GM12864 (cell line): Measurements from ENCODE around the gene LAMB2.

Source experiments
- DNase-seq: peaks from one replicate; pipeline ENCODE4 v3.0.0-alpha.2; 2011; ENCODE audit warnings: low read depth
- H3K4me3 ChIP-seq: 2 replicates; pipeline ENCODE4 v1.5.1; 2011; ENCODE audit warnings: mild to moderate bottlenecking, low read depth, low read length, control low read depth
- CTCF ChIP-seq: IDR thresholded peaks from 2 replicates; pipeline ENCODE4 v1.5.1; 2011; ENCODE audit warnings: low read depth, mild to moderate bottlenecking, moderate library complexity, low read length, control low read depth, inconsistent platforms; ENCODE audit errors: missing control alignments

Gene LAMB2

GRCh38 chr3:49110780-49111179 is 22.1 kb downstream of the LAMB2 start:
- no peak for DNase-seq
- TF ChIP-seq CTCF = no peak
- H3K4me3 ChIP-seq = no peak overlapping the region

- no peak for TF ChIP-seq CTCF
- no peak for DNase-seq
- no peak overlapping the region for H3K4me3 ChIP-seq
Measured at GRCh38 chr3:49108346-49108745, 24.5 kb downstream of the LAMB2 start.

- H3K4me3 ChIP-seq = peak within 1 kb of the TSS; percentile 70
- peak; percentile 76 for DNase-seq
- no peak for TF ChIP-seq CTCF
Measured at GRCh38 chr3:49104427-49105291, 28.2 kb downstream of the LAMB2 start, which contains the start of gene QARS1. TSS of gene QARS1 (minus strand) at chr3:49104757. CDS start at chr3:49104733, 24 bp downstream.

GRCh38 chr3:49104052-49104426 is 28.8 kb downstream of the LAMB2 start:
- no peak for DNase-seq
- H3K4me3 ChIP-seq = peak overlapping the region; percentile 70
- TF ChIP-seq CTCF = no peak

GRCh38 chr3:49100046-49100615 is 32.7 kb downstream of the LAMB2 start:
- TF ChIP-seq CTCF = no peak
- no peak for DNase-seq
- no peak overlapping the region for H3K4me3 ChIP-seq

- no peak overlapping the region for H3K4me3 ChIP-seq
- TF ChIP-seq CTCF = no peak
- no peak for DNase-seq
Measured at GRCh38 chr3:49098910-49099630, 33.8 kb downstream of the LAMB2 start.
